ENCODE data around the gene SYCP2L.
"Not testable (repeated sequence)": the region's sequence is repeated elsewhere in the genome, so short reads cannot be mapped to it uniquely, and the experiment has no call there.

The SYCP2L gene

DNA sequence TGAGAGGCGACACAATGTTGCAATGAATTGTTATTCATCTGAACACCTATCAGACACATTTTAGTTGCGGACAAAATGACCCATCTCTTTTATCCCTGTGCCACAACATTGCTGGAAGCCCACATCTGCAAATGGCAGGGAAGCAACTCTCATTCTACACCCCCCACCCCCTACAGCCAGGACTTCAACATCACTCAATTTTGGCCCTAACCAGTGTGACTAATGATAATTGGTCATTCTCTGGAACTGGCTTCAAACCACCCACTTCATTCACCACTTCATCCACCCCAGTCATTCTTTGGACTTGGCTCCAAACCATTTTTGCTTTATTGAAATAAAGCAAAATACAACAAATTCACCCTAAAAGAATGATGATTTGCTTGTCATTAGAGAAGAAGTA is 6.5 kb upstream of the SYCP2L start:
- no peak for DNase-seq (ENCODE audit: low read depth)

DNA sequence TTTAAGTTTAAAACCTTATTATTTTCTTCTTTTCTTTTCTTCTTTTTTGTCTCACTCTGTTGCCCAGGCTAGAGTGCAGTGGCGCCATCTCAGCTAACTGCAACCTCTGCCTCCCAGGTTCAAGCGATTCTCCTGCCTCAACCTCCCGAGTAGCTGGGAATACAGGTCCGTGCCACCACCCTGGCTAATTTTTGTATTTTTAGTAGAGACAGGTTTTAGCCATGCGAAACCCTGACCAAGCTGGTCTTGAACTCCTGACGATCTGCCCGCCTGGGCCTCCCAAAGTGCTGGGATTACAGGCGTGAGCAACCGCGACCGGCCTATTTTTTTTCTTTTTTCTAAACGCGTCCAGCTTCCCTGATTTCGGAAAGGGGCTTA is 4.6 kb upstream of the SYCP2L start:
- not testable (repeated sequence) for DNase-seq (ENCODE audit: low read depth)

DNA sequence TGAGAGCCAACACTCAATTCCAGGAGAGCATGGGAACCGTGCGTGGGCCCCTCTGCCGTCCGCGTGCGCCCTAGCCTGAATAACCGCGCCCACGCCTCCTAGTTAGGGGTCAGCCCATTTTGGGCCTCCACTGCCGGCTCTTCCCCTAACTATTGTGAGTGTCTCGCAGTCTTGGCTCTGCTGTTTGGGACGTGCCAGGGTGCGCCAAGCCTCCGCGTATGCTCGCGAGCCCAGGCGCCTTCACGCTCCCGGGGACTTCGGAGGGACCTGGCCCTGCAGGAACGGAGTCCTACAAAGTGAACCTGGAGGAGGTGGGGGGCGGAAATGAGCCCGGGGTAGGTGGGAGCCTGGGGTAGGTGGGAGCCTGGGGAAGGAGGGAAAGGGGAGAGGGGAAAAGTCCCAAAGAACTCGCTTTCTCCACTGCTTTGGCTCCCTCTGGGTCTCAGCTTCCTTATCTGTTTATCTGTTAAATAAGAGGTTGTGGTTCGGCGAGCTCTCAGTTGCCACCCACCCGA is 4.1 kb upstream of the SYCP2L start:
- no peak for DNase-seq (ENCODE audit: low read depth)

DNA sequence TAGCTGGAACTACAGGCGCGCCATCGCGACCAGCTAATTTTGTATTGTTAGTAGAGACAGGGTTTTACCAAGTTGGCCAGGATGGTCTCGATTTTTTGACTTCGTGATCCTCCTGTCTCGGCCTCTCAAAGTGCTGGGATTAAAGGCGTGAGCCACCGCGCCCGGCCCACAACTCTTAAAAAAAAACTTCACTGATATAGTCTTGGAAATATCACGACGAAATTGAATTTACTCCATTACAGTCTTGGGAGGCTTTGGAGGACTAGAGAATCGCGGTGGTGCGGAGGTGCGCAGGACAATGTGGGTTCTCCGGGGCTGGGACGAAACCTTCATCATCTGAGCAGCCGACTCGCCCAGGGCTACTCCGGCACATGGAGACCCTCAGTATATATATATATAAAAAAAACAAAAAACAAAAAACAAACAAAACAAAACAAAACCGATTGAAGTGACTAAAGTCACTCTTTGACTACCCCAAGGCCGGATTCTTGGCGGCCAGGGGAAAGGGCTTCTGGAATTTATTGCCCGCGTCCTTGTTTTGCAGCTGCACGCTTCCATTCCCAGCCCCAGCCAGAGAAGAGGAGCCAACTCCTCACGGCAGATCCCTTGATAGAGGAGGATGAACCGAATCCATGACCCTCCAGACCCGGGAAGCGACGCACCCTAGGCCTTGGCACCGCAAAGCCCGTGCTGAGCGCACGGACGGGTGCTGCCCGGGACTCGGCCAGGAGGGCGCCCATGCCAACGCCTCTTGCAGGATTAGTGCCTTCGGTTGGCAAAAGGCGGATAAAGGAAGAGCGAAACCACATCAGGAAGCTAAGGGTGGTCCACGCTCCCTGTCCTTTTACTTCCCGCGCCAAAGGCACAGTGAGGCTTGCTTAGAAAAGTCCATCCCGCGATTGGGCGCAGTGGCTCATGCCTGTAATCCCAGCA is 3.3 kb upstream of the SYCP2L start:
- no peak for DNase-seq (ENCODE audit: low read depth)

DNA sequence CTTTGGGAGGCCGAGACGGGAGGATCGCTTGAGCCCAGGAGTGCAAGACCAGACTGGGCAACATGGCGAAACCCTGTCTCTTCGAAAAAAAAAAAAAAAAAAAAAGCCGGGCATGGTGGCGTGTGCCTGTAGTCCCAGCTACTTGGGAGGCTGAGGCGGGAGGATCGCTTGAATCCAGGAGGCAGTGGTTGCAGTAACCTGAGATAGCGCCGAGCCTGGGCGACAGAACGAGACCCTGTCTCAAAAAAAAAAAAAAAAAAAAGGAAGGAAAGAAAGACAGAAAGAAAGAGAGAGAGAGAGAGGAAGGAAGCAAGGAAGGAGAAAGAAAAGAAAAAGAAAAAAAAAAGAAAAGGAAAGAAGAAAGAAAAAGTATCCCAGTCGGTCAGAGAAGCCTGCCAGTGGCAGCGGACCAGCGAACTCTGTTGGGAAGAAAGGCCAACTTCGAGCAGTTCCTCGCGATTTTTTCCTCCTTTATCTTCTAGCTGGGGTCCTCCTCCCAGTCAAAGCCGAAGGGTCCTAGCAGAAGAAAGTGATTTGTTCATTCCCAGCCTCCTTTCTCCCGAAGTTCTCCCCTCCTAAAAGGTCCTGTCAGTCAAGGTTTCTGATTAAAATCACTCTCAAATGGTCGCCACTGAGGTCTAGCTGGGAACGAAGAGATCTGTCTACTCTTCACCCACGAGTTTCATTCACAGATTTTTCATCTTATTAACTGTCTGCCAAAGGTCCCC is 2.4 kb upstream of the SYCP2L start:
- DNase-seq (ENCODE audit: low read depth): no peak

DNA sequence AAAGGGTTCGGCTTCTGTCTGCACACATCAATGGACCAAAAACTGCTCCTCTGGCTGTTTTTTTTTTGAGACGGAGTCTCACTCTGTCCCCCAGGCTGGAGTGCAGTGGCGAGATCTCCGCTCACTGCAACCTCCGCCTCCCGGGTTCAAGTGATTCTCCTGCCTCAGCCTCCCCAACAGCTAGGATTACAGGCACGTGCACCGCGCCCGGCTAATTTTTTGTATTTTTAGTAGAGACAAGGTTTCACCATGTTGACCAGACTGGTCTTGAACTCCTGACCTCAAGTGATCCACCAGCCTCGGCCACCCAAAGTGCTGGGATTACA is 524 bp upstream of the SYCP2L start:
- DNase-seq (ENCODE audit: low read depth): not testable (repeated sequence)

DNA sequence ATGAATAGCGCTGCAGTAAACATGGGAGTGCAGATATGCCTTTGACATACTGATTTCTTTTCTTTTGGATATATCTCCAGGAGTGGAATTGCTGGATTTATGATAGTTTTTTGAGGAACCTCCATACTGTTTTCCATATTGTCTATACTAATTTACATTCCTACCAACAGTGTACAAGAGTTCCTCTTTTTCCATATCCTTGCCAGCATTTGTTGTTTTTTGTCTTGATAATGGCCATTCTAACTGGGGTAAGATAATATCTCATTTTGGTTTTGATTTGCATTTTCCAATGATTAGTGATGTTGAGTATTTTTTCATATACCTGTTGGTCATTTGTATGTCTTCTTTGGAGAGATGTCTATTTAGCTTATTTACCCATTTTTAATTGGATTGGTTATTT is 3.3 kb downstream of the SYCP2L start:
- no peak for DNase-seq (ENCODE audit: low read depth)

DNA sequence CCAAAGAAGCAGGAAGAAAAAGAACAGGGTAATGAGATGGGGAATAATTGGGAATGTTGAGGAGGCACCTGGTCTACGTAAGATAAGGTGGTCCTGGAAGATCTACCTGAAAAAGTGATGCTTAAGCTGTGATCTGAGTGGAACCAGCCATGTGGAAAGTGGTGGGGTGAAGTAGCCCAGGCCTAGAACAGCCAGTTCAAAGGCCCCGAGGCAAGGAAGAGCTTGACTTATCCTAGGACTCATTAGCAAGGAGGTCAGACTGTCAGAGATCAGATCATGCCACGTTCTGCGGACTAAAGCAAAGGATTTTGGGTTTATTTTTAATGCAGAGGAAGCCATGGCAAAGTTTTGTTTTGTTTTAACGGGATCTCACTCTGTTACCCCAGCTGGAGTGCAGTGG is 5.1 kb downstream of the SYCP2L start:
- no peak for DNase-seq (ENCODE audit: low read depth)

DNA sequence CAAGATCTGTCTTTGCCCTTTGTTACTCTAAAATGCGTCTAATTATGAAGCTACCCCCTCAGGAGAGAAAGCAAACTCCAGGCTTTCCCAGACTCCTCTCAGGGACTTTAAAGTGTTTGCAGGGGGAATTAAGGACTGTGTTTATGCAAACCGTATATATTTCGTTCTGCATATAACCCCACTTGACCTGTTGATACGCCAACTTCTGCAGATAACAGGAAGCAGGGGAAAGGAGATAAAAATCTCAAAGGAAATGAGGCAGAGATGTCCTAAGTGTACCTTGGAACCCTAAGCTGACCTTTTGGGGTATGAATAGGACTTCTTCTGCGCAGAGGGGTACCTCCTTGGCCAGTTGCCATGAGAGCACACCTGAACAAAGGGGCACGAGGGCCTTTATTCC is 8.1 kb downstream of the SYCP2L start:
- DNase-seq (ENCODE audit: low read depth): no peak

DNA sequence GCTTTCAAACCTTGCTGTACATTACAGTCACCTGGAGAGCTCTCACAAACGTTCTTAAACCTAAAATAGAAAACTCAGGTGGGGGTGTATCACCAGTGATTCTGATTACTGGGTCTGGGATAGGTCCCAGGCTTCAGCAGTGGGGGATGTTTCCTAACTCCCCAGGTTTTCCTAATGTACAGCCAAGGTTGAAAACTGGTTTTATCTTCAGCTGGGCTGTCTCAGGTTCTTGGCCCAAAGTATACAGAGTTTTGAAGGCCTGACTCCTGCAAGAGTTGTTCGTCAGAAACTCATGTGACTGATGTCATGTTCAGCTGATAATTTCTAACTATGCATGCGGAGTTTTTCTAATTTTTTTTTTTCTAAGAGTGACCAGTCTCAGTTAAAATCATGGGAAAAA is 9.8 kb downstream of the SYCP2L start:
- DNase-seq (ENCODE audit: low read depth): no peak

DNA sequence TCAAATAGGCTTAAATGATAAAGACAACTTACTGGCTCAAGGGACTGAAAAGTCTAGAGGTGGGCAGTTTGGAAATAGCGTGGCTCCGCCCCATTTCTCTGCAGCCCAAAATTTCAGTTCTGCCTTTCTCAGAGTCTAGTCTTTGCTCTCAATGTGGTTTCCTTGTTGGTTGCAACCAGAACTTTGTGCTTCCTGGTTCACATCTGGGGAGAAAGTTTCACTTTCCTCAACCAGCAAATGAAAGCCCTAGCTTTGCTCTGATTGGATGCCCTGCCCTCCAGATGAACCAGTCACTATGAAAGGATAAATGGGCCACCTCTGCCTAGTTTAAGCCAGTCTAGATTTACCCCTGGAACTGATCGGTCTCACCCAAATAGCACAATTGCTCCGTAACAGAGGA is 14.9 kb downstream of the SYCP2L start:
- no peak for DNase-seq (ENCODE audit: low read depth)

DNA sequence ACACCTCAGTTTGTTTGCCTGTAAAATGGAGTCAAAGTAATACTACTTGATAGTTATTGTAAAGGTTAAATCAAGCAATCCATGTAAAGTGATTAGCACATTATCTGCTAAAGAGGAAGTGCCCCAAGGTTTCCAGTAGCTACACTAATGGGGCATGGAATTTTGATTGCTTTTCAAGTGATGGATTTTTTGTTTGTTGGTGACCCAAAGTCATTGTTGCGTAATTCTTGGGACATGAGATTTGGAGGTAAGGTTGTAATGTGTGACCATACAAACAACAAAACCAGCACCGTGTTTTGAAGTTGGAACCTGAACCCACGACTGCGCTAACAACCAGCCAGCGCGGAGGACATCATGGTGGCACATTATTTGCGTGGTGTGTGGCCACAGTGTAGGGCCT is 17.2 kb downstream of the SYCP2L start:
- DNase-seq (ENCODE audit: low read depth): no peak

DNA sequence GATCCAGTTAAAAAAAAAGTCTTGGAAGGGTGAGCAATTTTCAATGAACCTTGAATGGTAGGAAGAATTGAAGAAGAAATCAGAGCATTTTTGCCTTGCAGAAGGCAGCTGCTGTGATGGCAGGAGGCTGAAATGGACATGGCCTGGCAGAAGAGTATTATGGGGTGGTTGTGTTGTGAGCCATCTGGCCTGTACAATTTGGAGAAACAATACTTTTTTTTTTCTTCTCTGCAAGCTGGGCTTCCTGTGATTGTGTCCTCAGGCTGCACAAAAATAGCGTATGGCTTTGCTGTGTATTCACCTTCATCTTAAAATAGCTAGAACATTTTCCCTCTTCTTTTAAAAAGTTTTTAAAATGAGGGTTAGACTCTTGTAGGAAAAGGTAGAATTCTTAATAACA is 21.4 kb downstream of the SYCP2L start:
- DNase-seq (ENCODE audit: low read depth): no peak

DNA sequence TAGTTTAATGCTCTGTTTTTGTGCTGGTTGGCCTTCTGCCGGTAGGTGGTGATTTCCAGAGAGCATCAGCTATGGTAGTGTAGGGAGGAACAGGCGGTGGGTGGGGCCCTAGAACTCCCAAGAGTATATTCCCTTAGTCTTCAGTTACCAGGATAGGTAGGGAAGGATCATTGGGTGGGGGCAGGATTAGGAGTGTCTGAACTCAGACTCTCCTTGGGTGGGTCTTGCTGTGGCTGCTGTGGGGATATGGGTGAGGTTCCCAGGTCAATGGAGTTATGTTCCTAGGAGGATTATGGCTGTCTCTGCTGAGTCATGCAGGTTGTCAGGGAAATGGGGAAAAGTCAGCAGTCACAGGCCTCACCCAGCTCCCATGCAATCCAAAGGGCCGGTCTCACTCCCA is 32.7 kb downstream of the SYCP2L start:
- not testable (repeated sequence) for DNase-seq (ENCODE audit: low read depth)

DNA sequence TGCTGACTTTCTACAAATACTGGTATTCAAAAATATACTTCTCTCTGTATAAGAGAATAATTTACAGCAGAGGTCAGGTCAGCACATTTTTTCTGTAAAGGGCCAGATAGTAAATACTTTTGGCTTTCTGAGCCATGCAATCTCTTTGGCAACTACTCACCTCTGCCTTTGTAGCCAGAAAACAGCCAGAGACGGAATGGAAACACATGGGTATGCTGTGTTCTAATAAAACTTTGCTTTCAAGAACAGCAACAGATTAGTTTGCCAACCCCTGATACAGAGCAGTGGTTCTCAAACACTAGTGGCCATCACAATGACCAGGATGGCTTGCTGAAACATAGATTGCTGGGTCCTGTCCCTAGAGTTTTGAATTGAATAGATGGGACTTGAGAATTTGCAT is 46.3 kb downstream of the SYCP2L start:
- no peak for DNase-seq (ENCODE audit: low read depth)

DNA sequence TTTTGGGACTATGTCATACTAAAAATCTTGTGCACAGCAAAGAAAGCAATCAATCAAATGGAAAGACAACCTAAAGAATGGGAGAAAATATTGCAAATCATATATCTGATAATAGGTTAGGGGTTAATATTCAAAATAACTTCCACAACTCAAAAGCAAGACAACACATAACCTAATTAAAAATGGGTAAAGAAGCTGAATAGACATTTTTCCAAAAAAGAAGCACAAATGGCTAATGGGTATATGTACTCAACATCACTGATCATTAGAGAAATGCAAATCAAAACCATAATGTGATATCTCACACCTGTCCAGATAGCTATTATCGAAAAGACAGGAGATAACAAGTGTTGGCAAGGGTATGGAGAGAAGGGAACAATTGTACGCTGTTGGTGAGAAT is 53.0 kb downstream of the SYCP2L start:
- no peak for DNase-seq (ENCODE audit: low read depth)

DNA sequence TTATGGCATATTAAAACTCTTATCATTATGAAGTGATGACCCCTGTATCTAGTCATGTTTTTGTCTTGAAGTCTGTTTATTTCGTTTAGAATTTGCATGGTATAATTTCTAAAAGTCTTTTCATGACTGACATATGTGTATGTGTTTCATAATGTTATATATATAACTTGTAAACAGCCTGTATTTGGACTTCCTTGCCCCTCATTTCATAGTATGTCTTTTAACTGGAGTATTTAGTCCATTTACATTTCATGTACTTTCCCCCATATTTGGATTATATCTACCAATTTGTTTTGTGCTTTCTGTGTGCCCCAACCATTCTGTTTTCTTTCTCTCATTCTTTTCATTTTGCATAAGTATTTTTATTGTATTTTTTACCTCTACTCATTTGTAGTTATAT is 59.0 kb downstream of the SYCP2L start:
- no peak for DNase-seq (ENCODE audit: low read depth)

DNA sequence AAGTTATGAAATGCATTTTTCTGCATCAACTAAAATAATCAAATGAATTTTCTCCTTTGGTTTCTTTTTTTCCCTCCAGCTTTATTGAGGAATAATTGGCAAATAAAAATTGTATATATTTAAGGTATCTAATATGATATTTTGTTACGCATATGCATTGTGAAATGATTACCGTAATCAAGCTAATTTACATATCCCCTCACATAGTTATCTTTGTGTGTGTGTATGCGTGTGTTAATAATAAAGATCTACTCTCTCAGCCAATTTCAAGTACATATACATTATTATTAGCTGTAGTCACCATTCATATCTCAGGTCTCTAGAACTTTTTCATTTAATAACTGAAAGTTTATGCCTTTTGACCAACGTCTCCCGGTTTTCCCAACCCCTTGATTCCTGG is 61.1 kb downstream of the SYCP2L start:
- no peak for DNase-seq (ENCODE audit: low read depth)

DNA sequence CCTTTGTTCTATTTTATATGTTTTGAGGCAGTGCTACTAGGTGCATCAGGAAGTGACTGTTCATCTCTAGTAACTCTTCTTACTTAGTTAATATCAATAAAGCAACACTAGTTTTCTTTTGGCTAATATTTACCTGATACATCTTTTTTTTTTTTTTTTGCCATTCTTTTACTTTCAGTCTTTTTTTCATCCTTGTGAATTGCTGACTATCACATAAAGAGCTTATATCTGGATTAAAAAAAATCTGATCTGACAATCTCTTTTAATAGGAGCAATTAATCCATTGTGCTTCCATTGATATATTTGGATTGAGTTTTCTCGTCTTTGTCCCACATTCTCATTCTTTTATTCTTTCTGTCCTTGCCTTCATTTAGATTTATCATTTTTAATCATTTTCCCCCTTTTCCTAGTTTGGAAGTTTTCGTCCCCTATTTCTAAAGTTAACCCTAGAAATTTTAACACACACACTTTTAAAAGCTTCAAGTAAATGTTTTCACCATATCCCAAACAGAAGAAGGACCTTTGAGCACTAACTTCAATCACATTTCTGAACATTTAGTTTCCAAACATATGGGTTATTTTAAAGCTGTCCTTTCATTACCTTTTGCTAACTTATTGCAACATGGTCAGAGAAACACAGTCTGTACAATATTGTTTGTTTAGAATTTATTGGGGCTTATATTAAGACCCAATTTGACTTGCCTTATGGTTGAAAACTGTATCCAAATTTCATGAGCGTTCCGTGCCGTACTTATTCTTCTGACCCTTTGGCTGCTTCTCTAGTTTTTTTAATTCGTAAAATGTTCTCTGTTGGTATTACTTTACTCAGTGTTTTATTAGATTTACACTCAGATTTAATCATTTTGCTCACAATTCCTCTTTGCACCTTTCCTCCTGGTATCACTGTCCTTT is 63.0 kb downstream of the SYCP2L start:
- DNase-seq (ENCODE audit: low read depth): no peak

DNA sequence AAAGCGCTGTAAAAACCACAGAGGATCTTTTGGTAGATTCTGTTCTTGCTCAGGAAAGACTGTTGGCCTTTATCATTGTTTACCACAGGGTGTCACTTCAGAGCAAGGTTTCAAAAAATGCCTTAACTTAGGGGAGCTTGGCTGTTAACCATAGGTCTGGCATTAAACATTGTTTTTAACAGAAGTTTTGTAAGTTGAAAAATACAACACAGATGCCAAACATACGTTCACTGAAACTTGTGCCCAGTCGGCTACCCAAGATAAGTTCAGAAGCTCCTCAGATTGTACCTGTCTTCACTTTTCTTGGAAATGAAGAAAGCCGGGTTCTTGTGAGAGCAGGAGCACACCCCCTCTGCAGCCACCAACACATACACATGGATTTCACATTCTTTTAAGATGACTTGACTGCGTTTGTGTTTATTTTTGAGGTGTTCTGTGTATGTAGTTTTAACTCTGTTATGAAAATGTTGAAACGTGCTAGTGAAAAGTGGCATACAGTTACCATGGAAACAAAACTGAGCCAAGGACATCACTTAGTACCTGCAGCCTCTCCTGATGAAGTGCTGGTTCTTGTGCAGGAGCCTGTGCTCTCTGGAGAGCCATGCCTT is 64.9 kb downstream of the SYCP2L start:
- no peak for DNase-seq (ENCODE audit: low read depth)

DNA sequence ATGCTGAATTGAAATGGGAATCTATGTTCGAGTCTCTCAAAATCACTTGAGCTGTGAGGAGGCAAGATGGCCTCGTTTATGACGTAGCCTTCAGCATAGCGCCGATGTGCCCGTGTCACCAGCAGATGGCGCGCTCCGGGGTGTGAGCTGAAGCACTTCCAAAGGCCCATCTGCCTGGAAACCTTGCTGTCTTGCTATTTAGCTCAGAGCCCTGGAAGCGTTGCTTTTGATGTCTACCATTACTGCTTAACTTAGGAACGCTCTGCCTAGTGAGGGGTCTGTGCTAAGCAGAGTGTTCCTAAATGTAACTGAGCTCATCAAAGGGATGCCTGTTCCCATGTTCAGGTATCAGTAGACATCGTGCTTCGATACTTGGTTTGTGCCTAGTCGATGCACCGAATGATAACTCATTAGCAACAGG is 67.7 kb downstream of the SYCP2L start:
- peak; percentile 25 for DNase-seq (ENCODE audit: low read depth)

DNA sequence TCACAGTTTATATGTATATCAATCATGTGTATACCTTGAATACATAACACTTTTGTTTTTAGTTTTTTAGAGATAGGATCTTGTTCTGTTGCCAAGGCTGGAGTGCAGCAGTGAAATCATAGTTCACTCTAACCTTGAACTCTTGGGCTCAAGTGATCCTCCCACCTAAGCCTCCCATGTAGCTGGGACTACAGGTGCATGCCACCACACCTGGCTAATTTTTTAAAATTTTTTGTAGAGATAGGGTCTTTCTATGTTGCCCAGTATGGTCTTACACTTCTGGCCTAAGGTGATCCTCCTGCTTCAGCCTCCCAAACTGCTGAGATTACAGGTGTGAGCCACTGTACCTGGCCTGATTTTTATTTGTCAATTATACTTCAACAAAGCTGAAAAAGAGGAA is 69.9 kb downstream of the SYCP2L start:
- no peak for DNase-seq (ENCODE audit: low read depth)
